T-helper 2 cell treated with Interferon-gamma antibody and Interleukin-4, amounts not matched to agents 100 ng/mL and 5 ng/mL, for 36 hours (primary cell): ENCODE measurements around the gene PODXL2. TPM values are rescaled to one million over a fixed set of nuclear protein-coding genes. Genes with fewer than 3 reads are reported as not detected.

Source experiments
- intact Hi-C: fragments of 100-400 bp; cut with micrococcal nuclease; formaldehyde crosslinking; loops from one replicate; pipeline ENCODE4 v1.15.1; 2023
- total RNA-seq: library from RNA; stranded (reverse); gene quantifications from 2 replicates; pipeline ENCODE4 v1.2.3, GENCODE V29; 2022

PODXL2 gene
- total RNA-seq, 1 donor from 2014 or later, result 2.9 TPM

- intact Hi-C loops, result no loop called here
Measured at GRCh38 chr3:127628426-127628787, 578 bp upstream of the PODXL2 start.

GRCh38 chr3:127629467-127630403 is 750 bp downstream of the PODXL2 start:
- intact Hi-C loops, result no loop called here

GRCh38 chr3:127630811-127631714 is 2.1 kb downstream of the PODXL2 start:
- intact Hi-C loops, result no loop called here

DNA sequence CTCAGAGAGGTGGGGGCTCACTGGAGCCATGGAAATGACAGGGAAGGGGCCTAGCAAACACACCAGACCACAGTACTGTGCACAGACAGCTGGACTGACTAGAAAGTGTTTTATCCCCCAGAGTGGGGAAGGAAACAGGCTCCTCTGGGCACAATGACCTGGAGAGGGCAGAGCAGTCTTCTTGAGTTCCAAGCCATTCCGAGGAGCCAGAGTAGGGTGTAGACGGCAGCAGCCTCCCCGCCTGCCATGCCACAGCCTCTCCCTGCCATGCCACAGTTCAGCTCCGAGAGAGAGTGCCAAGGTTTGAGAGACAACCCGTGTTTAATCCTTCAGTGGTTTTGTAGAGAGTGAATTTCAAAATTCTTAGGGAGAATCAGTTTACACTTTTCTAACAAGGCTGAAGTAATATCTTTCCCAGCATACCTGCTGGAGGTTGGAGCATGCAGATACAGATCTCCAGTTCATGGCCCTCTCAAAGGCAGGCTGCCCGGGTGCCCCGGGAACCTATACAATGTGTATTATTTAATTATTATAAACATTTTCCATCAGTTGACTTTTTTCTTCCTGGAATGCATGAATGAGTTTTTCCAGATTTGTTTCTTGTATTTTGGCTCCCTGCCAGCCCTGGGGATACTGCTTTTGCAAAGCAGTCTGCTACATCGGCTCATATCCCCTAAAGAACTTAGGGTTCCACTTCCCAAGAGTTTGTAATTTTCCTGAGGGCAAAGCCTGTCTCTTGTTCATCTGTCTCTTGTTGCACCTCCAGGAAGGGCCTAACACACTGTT is 3.2 kb downstream of the PODXL2 start:
- intact Hi-C loops, result no loop called here

DNA sequence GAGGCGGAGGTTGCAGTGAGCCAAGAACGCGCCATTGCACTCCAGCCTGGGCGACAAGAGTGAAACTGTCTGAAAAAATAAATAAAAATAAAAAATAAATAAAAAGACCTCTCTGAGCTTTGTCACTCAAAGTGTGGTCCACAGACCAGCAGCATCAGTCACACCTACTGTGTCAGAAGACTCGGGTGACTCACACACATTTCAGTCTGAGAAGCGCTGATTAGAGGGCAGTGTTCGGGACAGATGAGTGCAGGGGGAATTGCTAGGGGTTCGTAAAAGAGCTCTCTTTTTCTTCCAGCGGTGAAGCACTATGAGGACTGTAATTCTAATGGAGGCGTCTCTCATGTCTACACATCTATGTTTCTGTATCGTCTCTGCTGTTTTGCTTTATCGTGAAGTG is 5.7 kb downstream of the PODXL2 start:
- intact Hi-C loops, result loop anchor here (5.0 kb wide), 1 partner anchor 42 kb away; the partner anchor contains the start of gene TPRA1

DNA sequence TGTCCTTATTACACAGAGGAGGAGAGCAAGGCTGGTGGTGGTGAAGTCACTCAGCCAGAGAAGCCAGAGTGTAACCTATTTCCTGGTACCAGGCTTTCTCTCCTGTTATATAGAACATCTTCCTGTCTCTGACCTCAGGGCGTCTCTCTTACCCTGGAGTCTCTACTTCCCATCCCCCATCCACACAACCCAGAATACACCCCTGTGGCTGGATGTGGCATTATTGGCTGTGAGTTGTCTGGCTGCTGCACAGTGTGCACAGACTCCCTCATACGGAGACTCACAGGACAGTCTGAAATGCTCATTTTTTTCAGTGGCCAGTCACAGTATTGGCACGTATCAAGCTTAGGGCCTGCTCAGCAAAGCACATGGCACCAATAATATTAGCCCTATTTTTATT is 8.6 kb downstream of the PODXL2 start:
- intact Hi-C loops, result loop anchor here (1.0 to 5.0 kb wide), 2 partner anchors 35 to 45 kb away; partner anchors contain the start of genes ABTB1 and TPRA1

- intact Hi-C loops, result loop anchor here (1.0 to 5.0 kb wide), 2 partner anchors 34 to 46 kb away; partner anchors contain the start of genes ABTB1 and TPRA1
Measured at GRCh38 chr3:127637971-127638370, 9.0 kb downstream of the PODXL2 start.

- intact Hi-C loops, result loop anchor here (5.0 kb wide), 1 partner anchor 47 kb away; the partner anchor contains the start of gene TPRA1
Measured at GRCh38 chr3:127639173-127640041, 10.4 kb downstream of the PODXL2 start.

DNA sequence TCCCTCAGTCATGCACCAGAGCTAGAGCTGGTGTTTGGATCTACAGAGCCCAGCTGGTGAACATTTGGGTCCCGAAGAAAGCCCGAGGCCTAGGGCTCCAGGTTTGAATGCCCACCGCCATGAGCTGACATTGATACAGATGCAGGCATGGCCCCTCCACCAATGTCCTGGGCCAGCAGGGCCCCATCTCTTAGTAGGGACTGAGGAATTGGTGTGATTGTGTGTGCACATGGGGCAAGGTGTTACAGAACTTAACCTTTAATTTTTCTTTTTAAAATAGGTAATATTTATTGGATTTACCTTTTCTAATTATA is 11.0 kb downstream of the PODXL2 start:
- intact Hi-C loops, result no loop called here

DNA sequence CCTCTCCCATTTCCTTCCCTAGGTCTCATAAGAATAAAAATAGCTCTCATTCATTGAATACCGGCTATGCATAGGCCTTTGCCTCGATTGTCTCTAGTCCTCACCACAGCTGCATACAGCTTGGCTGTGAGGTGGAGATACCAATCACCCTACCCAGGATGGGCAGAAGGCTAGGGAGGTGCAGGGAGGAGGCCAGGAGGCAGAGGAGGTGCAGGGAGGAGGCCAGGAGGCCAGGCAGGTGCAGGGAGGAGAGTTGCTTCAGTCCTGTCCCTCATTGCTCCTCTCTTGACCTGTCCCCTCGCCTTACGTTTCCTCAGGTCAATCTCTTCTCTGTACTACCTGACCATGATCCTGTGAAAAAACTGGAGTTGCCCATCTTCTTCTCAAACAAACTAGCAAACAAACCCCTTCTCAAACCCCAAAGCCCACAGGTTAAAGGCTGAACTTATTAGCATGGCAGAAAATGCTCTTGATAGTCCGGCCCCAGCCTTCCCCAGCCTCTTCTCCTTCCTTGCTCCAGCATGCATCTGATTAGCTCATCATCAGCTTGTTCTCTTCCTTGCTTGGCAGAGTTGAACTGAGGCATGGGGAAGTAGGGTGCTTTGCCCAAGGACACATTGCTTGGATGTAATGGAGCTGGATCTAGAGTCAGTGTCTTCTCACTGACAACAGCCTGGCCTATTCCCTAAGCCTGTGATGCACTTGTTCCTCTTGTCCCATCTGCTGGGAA is 15.8 kb downstream of the PODXL2 start:
- intact Hi-C loops, result no loop called here

GRCh38 chr3:127645371-127646015 is 16.5 kb downstream of the PODXL2 start:
- intact Hi-C loops, result no loop called here

- intact Hi-C loops, result no loop called here
Measured at GRCh38 chr3:127646501-127647046, 17.6 kb downstream of the PODXL2 start.

GRCh38 chr3:127647166-127647844 is 18.3 kb downstream of the PODXL2 start:
- intact Hi-C loops, result no loop called here

- intact Hi-C loops, result no loop called here
Measured at GRCh38 chr3:127647845-127648204, 18.8 kb downstream of the PODXL2 start.

DNA sequence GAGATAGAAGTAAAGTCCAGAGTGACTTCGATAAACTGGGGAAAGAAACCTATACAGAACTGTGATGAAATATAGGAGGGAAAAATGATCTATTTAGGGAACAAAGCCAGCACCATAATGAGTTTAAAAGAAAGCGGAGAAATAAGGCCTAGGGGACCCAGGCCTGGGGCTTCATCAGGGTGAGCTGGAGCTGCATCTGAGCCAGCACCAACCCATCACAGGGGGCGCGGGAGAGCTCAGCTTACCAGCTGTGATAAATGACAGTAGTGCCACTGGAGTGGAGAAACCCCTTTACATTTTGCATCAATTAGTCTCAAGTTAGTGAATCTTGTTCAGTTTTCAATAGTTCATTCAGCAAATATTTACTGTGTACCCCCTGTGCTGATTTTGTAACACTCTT is 21.3 kb downstream of the PODXL2 start:
- intact Hi-C loops, result no loop called here

DNA sequence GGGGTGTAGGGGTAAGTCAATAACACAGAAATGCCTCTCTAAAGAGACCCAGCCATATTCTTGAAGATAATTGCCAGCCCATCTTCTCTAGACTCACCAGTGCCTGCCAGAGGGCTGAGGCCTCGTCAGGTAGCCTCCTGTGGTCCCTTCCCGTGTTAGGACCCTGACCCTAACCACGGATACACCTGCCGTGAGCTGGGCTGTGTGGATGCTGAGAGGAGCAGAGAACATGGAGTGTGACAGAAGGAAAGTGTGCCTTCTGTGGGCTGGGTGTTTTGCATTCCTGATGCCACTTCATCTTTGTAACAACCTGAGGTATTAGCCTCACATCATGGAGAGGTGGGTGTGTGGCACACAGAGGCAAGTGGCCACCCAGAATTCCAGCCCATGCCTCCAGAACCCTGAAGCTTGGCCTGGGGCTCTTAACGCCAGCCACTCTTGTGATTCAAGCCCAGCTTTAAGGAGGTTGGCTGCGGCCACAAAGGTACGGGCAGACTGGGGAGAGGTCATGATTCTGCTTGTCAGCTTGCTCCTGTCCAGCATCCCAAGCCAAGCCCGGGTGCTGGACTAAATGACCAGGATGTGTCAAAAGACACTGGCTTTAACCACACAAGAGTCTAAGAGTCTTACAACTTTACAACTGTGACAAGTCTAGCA is 22.7 kb downstream of the PODXL2 start:
- intact Hi-C loops, result loop anchor here (1.0 to 2.0 kb wide), 2 partner anchors 43 to 179 kb away; no protein-coding TSS in a partner anchor

DNA sequence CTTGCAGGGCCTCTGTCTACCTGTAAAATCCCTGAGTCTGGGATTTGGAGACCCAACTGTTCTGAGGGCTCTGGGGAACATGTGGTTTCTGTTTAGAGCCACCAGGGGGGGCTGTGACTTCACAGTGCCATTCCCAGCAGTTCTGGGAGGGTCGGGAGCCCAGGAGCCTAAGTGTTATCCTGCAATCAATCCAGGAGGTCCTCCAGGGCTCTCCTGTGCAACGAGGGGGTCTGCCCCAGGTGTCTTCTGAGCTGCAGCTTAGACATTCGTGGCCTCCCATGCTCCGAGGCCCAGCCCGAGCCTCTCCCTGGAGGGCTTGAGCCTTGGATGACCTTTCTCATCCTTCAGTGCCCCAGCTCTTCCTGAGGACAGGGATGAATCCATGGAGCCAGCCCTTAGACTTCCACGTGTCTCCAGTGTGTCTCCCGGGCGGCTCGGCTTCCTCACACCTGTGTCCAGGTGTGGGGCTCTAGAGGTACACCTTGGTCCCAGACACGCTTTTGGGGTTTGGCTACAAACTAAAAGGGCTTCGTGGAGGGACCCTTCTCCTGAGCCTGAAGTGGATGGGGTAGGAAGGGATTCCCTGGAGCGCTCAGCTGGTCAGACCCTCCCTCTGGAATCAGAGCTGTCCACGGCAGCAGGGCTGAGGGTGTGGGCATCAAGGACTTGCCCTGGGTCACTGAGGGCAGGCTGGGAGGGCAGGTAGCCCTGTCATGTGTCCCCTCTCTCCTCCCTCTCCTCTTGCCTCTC is 23.4 kb downstream of the PODXL2 start:
- intact Hi-C loops, result loop anchor here (1.0 to 2.0 kb wide), 2 partner anchors 42 to 178 kb away; no protein-coding TSS in a partner anchor
